HEK293 (cell line): ENCODE results near the gene CDK6.

Source experiments
- CTCF ChIA-PET: fragments of 350-600 bp; formaldehyde crosslinking; extraction: SDS; loops from one replicate; lab custom pipeline; 2021; ENCODE audit warnings: antibody characterized with exemption; lab: Yijun Ruan, JAX
- POLR2A ChIA-PET: fragments of 300-600 bp; formaldehyde crosslinking; extraction: SDS; loops from one replicate; lab custom pipeline; 2020; ENCODE audit warnings: antibody characterized with exemption, inconsistent platforms; lab: Yijun Ruan, JAX
- H3K27ac ChIP-seq: fragments of 200-500 bp; sonication (Bioruptor generic); 2 replicates; pipeline ENCODE4 v1.5.1; 2014; ENCODE audit warnings: low read depth, low read length, control low read depth, inconsistent platforms; ENCODE audit errors: extremely low read depth
- H3K36me3 ChIP-seq, 2 experiments: fragments of 200-500 bp in 1 of 2; sonication (Bioruptor generic) in 1 of 2; 1 replicate in 1 of 2; 2 replicates in 1 of 2; pipeline ENCODE4 v1.5.1; 2014 to 2017; ENCODE audit warnings: inconsistent platforms in 2 of 2, low read length in 2 of 2; ENCODE audit not compliant: control insufficient read depth in 2 of 2, insufficient read depth in 1 of 2
- H3K4me1 ChIP-seq: fragments of 200-500 bp; sonication (Bioruptor generic); 2 replicates; pipeline ENCODE4 v1.5.1; 2014; ENCODE audit warnings: mild to moderate bottlenecking, low read length, inconsistent platforms; ENCODE audit not compliant: control insufficient read depth, insufficient read depth
- H3K4me3 ChIP-seq: 2 replicates; pipeline ENCODE4 v1.5.1; 2011; ENCODE audit warnings: low read depth, mild to moderate bottlenecking, control low read depth, low read length, moderate library complexity
- H3K9me3 ChIP-seq: fragments of 200-500 bp; sonication (Bioruptor generic); 2 replicates; pipeline ENCODE4 v1.5.1; 2014; ENCODE audit warnings: low read depth, low read length, inconsistent platforms; ENCODE audit not compliant: control insufficient read depth, insufficient read depth
- SP2 ChIP-seq: fragments of 450-650 bp; formaldehyde crosslinking; IDR thresholded peaks from 2 replicates; pipeline ENCODE4 v1.5.1; 2016; ENCODE audit warnings: missing biosample characterization, missing genetic modification characterization
- ZBTB48 ChIP-seq: fragments of 450-650 bp; formaldehyde crosslinking; IDR thresholded peaks from 2 replicates; pipeline ENCODE4 v1.5.1; 2016; ENCODE audit warnings: missing biosample characterization, missing genetic modification characterization
- ZNF112 ChIP-seq: fragments of 450-650 bp; formaldehyde crosslinking; IDR thresholded peaks from 2 replicates; pipeline ENCODE4 v1.5.0; 2017; ENCODE audit warnings: missing biosample characterization, missing genetic modification characterization
- ZNF132 ChIP-seq: fragments of 450-650 bp; formaldehyde crosslinking; IDR thresholded peaks from 2 replicates; pipeline ENCODE4 v1.5.1; 2017; ENCODE audit warnings: missing biosample characterization, missing genetic modification characterization, borderline replicate concordance
- ZNF138 ChIP-seq: fragments of 450-650 bp; formaldehyde crosslinking; IDR thresholded peaks from 2 replicates; pipeline ENCODE4 v1.5.1; 2016; ENCODE audit warnings: missing biosample characterization, missing genetic modification characterization, borderline replicate concordance
- ZNF404 ChIP-seq: fragments of 450-650 bp; formaldehyde crosslinking; IDR thresholded peaks from 2 replicates; pipeline ENCODE4 v1.5.1; 2017; ENCODE audit warnings: missing biosample characterization, missing genetic modification characterization
- ZNF521 ChIP-seq: fragments of 450-650 bp; formaldehyde crosslinking; IDR thresholded peaks from 2 replicates; pipeline ENCODE4 v1.5.1; 2017; ENCODE audit warnings: missing biosample characterization, mild to moderate bottlenecking, missing genetic modification characterization
- ZNF548 ChIP-seq: fragments of 450-650 bp; formaldehyde crosslinking; IDR thresholded peaks from 2 replicates; pipeline ENCODE4 v1.5.1; 2016; ENCODE audit warnings: missing biosample characterization, missing genetic modification characterization
- ZNF629 ChIP-seq: fragments of 450-650 bp; formaldehyde crosslinking; IDR thresholded peaks from 2 replicates; pipeline ENCODE4 v1.5.1; 2017; ENCODE audit warnings: missing biosample characterization, missing genetic modification characterization
- ZNF664 ChIP-seq: fragments of 450-650 bp; formaldehyde crosslinking; IDR thresholded peaks from 2 replicates; pipeline ENCODE4 v1.5.1; 2016; ENCODE audit warnings: missing biosample characterization, missing genetic modification characterization
- ZNF677 ChIP-seq: fragments of 450-650 bp; IDR thresholded peaks from 2 replicates; pipeline ENCODE4 v1.5.0; 2018; ENCODE audit warnings: missing biosample characterization, mild to moderate bottlenecking, missing genetic modification characterization, moderate library complexity
- ZNF747 ChIP-seq: fragments of 450-650 bp; formaldehyde crosslinking; IDR thresholded peaks from 2 replicates; pipeline ENCODE4 v1.5.1; 2016; ENCODE audit warnings: missing biosample characterization, missing genetic modification characterization
- ZNF792 ChIP-seq: fragments of 450-650 bp; formaldehyde crosslinking; IDR thresholded peaks from 2 replicates; pipeline ENCODE4 v1.5.1; 2016; ENCODE audit warnings: missing biosample characterization, missing genetic modification characterization
- ZSCAN16 ChIP-seq: fragments of 450-650 bp; formaldehyde crosslinking; IDR thresholded peaks from 2 replicates; pipeline ENCODE4 v1.5.1; 2016; ENCODE audit warnings: missing biosample characterization, missing genetic modification characterization
- TF ChIP-seq, protein P1 (sequence below): fragments of 450-650 bp; formaldehyde crosslinking; IDR thresholded peaks from 2 replicates; pipeline ENCODE4 v1.5.1; 2016; ENCODE audit warnings: missing biosample characterization, missing genetic modification characterization
- TF ChIP-seq, protein P2 (sequence below): fragments of 450-650 bp; formaldehyde crosslinking; IDR thresholded peaks from 2 replicates; pipeline ENCODE4 v1.5.1; 2017; ENCODE audit warnings: missing biosample characterization, missing genetic modification characterization
- TF ChIP-seq, protein P3 (sequence below): fragments of 450-650 bp; formaldehyde crosslinking; IDR thresholded peaks from 2 replicates; pipeline ENCODE4 v1.5.1; 2017; ENCODE audit warnings: missing biosample characterization, missing genetic modification characterization
- TF ChIP-seq, protein P4 (sequence below): fragments of 450-650 bp; formaldehyde crosslinking; IDR thresholded peaks from 2 replicates; pipeline ENCODE4 v1.5.1; 2016; ENCODE audit warnings: missing biosample characterization, missing genetic modification characterization
- TF ChIP-seq, protein P5 (sequence below): fragments of 450-650 bp; formaldehyde crosslinking; IDR thresholded peaks from 2 replicates; pipeline ENCODE4 v1.5.1; 2017; ENCODE audit warnings: missing biosample characterization, missing genetic modification characterization
- TF ChIP-seq, protein P6 (sequence below): fragments of 450-650 bp; formaldehyde crosslinking; optimal IDR thresholded peaks from 2 replicates; pipeline ENCODE3; 2016; ENCODE audit warnings: missing biosample characterization, mild to moderate bottlenecking, missing genetic modification characterization
- TF ChIP-seq, protein P7 (sequence below): fragments of 450-650 bp; formaldehyde crosslinking; IDR thresholded peaks from 2 replicates; pipeline ENCODE4 v1.5.1; 2016; ENCODE audit warnings: missing biosample characterization, missing genetic modification characterization

The CDK6 gene

DNA sequence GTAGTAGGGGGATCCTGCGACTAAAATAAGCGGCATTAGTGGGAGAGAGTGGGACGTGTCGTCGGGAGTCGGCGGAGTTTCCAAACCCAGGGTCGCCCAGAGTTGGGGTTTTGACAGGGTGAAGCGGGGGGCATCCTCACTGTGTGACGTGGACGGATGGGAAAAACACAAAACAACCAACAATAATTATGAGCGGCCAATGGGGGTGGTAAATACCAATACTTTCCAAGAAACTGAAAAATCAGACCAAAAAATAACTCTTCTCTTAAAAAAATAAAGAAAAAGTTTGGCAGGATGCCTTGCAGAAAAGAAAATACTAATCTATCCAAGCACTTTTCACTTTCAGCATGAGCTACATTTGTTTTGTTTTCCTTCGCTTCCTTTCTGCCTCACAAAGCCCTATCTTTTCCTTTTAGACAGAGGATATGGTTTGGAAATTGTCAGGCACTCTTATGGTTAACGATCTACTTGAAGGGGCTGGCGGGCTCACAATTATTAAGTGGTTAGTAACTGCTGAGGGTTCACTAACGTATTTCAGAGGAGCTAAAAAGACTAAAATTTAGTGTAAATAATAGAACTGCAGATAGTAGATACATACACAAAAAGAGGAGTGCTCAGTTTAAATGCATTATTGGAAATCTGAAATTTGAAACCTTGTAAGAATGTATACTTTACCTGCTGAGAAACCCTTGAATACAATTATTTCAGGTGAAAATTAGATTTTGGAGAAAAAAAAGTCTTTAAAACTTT lies 802 bp upstream of the CDK6 start (continued):
- TF ChIP-seq ZNF792 = no peak
- TF ChIP-seq, protein P1, sequence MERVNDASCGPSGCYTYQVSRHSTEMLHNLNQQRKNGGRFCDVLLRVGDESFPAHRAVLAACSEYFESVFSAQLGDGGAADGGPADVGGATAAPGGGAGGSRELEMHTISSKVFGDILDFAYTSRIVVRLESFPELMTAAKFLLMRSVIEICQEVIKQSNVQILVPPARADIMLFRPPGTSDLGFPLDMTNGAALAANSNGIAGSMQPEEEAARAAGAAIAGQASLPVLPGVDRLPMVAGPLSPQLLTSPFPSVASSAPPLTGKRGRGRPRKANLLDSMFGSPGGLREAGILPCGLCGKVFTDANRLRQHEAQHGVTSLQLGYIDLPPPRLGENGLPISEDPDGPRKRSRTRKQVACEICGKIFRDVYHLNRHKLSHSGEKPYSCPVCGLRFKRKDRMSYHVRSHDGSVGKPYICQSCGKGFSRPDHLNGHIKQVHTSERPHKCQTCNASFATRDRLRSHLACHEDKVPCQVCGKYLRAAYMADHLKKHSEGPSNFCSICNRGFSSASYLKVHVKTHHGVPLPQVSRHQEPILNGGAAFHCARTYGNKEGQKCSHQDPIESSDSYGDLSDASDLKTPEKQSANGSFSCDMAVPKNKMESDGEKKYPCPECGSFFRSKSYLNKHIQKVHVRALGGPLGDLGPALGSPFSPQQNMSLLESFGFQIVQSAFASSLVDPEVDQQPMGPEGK = peak; percentile 37
- TF ChIP-seq, protein P2, sequence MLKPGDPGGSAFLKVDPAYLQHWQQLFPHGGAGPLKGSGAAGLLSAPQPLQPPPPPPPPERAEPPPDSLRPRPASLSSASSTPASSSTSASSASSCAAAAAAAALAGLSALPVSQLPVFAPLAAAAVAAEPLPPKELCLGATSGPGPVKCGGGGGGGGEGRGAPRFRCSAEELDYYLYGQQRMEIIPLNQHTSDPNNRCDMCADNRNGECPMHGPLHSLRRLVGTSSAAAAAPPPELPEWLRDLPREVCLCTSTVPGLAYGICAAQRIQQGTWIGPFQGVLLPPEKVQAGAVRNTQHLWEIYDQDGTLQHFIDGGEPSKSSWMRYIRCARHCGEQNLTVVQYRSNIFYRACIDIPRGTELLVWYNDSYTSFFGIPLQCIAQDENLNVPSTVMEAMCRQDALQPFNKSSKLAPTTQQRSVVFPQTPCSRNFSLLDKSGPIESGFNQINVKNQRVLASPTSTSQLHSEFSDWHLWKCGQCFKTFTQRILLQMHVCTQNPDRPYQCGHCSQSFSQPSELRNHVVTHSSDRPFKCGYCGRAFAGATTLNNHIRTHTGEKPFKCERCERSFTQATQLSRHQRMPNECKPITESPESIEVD (tag by site-specific recombination) = 0 out of 2 replicates have a peak, but pooled peaks have one; percentile 12

DNA sequence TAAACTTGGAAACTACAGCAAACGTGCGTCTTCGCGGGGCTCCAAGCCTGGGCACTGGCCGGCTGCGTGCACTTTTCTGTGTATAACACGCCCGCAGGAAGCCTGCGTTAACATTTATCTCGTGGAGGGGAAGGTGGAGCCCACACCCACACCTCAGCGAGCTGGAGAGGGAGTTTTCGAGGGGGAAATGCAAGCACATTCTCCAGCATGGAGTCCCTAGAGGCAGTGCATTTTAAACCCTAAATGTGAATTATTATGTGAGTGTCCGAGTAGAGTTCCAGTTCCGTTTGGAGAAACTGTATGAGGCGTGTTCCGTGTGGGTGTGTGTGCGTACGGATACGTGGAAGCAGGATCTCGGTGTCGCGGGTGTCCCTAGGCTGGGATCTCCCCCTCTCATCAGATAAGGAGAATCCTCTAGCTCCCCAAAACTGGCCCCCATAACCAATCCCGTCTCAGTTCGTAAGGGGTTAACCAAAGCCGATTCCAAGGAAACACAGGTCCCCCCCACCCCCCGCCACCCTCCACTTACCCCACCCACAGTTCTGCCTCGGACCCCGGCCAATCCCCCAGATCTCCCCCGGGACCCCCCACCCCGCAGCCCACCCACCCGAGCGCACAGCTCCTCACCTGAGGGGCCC lies 403 bp downstream of the CDK6 start:
- no peaks in the 10 kb centered on the region for H3K9me3 ChIP-seq
- ChIA-PET CTCF (interaction anchor here (1.9 kb wide), 1 partner anchor 215 kb away, joined by 6 read pairs; no protein-coding TSS in a partner anchor), POLR2A (interaction anchor here (0.7 to 2.1 kb wide), 7 partner anchors 38 to 246 kb away, joined by 3 to 14 read pairs (median 4); partner anchors contain the start of gene FAM133B)
- no peaks in the 10 kb centered on the region for H3K4me1 ChIP-seq
- H3K4me3 ChIP-seq = peak overlapping the region; percentile 80
- H3K36me3 ChIP-seq = peaks cover 0 to 6% of the 10 kb centered on the region in 2 experiments; a peak in 1 of 3 replicates
- H3K27ac ChIP-seq = peak overlapping the region; percentile 96; the same call in 1 of the 2 replicates
- 0 out of 2 replicates have a peak, but pooled peaks have one; percentile 2 for TF ChIP-seq SP2 (tag by site-specific recombination)
- TF ChIP-seq, protein P3, sequence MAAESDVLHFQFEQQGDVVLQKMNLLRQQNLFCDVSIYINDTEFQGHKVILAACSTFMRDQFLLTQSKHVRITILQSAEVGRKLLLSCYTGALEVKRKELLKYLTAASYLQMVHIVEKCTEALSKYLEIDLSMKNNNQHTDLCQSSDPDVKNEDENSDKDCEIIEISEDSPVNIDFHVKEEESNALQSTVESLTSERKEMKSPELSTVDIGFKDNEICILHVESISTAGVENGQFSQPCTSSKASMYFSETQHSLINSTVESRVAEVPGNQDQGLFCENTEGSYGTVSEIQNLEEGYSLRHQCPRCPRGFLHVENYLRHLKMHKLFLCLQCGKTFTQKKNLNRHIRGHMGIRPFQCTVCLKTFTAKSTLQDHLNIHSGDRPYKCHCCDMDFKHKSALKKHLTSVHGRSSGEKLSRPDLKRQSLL = no peak
- TF ChIP-seq ZNF521 (tag by site-specific recombination) = no peak
- TF ChIP-seq ZNF132 = no peak
- no peak for TF ChIP-seq ZNF664 (tag by site-specific recombination)
- no peak for TF ChIP-seq ZNF747 (tag by site-specific recombination)
- TF ChIP-seq, protein P4, sequence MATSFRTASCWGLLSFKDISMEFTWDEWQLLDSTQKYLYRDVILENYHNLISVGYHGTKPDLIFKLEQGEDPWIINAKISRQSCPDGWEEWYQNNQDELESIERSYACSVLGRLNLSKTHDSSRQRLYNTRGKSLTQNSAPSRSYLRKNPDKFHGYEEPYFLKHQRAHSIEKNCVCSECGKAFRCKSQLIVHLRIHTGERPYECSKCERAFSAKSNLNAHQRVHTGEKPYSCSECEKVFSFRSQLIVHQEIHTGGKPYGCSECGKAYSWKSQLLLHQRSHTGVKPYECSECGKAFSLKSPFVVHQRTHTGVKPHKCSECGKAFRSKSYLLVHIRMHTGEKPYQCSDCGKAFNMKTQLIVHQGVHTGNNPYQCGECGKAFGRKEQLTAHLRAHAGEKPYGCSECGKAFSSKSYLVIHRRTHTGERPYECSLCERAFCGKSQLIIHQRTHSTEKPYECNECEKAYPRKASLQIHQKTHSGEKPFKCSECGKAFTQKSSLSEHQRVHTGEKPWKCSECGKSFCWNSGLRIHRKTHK (tag by site-specific recombination) = no peak
- no peak for TF ChIP-seq ZNF112 (tag by site-specific recombination)
- TF ChIP-seq, protein P5, sequence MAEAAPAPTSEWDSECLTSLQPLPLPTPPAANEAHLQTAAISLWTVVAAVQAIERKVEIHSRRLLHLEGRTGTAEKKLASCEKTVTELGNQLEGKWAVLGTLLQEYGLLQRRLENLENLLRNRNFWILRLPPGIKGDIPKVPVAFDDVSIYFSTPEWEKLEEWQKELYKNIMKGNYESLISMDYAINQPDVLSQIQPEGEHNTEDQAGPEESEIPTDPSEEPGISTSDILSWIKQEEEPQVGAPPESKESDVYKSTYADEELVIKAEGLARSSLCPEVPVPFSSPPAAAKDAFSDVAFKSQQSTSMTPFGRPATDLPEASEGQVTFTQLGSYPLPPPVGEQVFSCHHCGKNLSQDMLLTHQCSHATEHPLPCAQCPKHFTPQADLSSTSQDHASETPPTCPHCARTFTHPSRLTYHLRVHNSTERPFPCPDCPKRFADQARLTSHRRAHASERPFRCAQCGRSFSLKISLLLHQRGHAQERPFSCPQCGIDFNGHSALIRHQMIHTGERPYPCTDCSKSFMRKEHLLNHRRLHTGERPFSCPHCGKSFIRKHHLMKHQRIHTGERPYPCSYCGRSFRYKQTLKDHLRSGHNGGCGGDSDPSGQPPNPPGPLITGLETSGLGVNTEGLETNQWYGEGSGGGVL (tag by site-specific recombination) = peak; percentile 11; the same call in 1 of the 2 replicates
- TF ChIP-seq, protein P6, sequence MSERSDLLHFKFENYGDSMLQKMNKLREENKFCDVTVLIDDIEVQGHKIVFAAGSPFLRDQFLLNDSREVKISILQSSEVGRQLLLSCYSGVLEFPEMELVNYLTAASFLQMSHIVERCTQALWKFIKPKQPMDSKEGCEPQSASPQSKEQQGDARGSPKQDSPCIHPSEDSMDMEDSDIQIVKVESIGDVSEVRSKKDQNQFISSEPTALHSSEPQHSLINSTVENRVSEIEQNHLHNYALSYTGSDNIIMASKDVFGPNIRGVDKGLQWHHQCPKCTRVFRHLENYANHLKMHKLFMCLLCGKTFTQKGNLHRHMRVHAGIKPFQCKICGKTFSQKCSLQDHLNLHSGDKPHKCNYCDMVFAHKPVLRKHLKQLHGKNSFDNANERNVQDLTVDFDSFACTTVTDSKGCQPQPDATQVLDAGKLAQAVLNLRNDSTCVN = peak; percentile 46
- no peak for TF ChIP-seq ZNF629 (tag by site-specific recombination)
- no peak for TF ChIP-seq ZNF404 (tag by site-specific recombination)
- TF ChIP-seq, protein P7, sequence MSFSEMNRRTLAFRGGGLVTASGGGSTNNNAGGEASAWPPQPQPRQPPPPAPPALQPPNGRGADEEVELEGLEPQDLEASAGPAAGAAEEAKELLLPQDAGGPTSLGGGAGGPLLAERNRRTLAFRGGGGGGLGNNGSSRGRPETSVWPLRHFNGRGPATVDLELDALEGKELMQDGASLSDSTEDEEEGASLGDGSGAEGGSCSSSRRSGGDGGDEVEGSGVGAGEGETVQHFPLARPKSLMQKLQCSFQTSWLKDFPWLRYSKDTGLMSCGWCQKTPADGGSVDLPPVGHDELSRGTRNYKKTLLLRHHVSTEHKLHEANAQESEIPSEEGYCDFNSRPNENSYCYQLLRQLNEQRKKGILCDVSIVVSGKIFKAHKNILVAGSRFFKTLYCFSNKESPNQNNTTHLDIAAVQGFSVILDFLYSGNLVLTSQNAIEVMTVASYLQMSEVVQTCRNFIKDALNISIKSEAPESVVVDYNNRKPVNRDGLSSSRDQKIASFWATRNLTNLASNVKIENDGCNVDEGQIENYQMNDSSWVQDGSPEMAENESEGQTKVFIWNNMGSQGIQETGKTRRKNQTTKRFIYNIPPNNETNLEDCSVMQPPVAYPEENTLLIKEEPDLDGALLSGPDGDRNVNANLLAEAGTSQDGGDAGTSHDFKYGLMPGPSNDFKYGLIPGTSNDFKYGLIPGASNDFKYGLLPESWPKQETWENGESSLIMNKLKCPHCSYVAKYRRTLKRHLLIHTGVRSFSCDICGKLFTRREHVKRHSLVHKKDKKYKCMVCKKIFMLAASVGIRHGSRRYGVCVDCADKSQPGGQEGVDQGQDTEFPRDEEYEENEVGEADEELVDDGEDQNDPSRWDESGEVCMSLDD (tag by site-specific recombination) = peak; percentile 46; the same call in 1 of the 2 replicates
- TF ChIP-seq ZNF138 (tag by site-specific recombination) = no peak
- no peak for TF ChIP-seq ZNF548 (tag by site-specific recombination)
- no peak for TF ChIP-seq ZSCAN16 (tag by site-specific recombination)
- TF ChIP-seq ZNF677 (tag by site-specific recombination) = no peak
- TF ChIP-seq ZBTB48 (tag by site-specific recombination) = peak; percentile 53; the same call in 1 of the 2 replicates
- TF ChIP-seq, all 188 proteins: peak for 5
